ENCODE results near the gene STX8.

The STX8 gene

GRCh38 chr17:9253308-9253707 lies 322.3 kb downstream of the STX8 start:
- Histone ChIP-seq H3K36me3 (replicated peaks) (no peaks in the 10 kb centered on the region), H3K4me3 (ENCODE audit: low read depth, low read length) (no peak overlapping the region), H3K27ac (no peak overlapping the region), H3K27me3 (replicated peaks) (no peaks in the 10 kb centered on the region)
- in situ Hi-C loops (cut with HindIII; ENCODE audit: low pct_ligation_motif_present, low sequenced_read_pairs) = no loop called here
- no peak for TF ChIP-seq CTCF (IDR thresholded peaks at IDR 0.05; ENCODE audit: low read depth, low read length, missing control alignments)
- no peak for DNase-seq

GRCh38 chr17:9251273-9251672 lies 324.3 kb downstream of the STX8 start:
- in situ Hi-C loops (cut with HindIII; ENCODE audit: low pct_ligation_motif_present, low sequenced_read_pairs) = no loop called here
- Histone ChIP-seq H3K27ac (no peak overlapping the region), H3K36me3 (replicated peaks) (no peaks in the 10 kb centered on the region), H3K4me3 (ENCODE audit: low read depth, low read length) (no peak overlapping the region), H3K27me3 (replicated peaks) (no peaks in the 10 kb centered on the region)
- no peak for TF ChIP-seq CTCF (IDR thresholded peaks at IDR 0.05; ENCODE audit: low read depth, low read length, missing control alignments)
- no peak for DNase-seq

- Histone ChIP-seq H3K4me3 (ENCODE audit: low read depth, low read length) (no peak overlapping the region), H3K36me3 (replicated peaks) (no peaks in the 10 kb centered on the region), H3K27ac (no peak overlapping the region), H3K27me3 (replicated peaks) (no peaks in the 10 kb centered on the region)
- in situ Hi-C loops (cut with HindIII; ENCODE audit: low pct_ligation_motif_present, low sequenced_read_pairs) = no loop called here
- no peak for TF ChIP-seq CTCF (IDR thresholded peaks at IDR 0.05; ENCODE audit: low read depth, low read length, missing control alignments)
- DNase-seq = no peak
Measured at GRCh38 chr17:9249245-9249953, 326.2 kb downstream of the STX8 start.

- Histone ChIP-seq H3K4me3 (ENCODE audit: low read depth, low read length) (no peak overlapping the region), H3K36me3 (replicated peaks) (no peaks in the 10 kb centered on the region), H3K27ac (no peak overlapping the region), H3K27me3 (replicated peaks) (no peaks in the 10 kb centered on the region)
- in situ Hi-C loops (cut with HindIII; ENCODE audit: low pct_ligation_motif_present, low sequenced_read_pairs) = no loop called here
- no peak for TF ChIP-seq CTCF (IDR thresholded peaks at IDR 0.05; ENCODE audit: low read depth, low read length, missing control alignments)
- no peak for DNase-seq
Measured at GRCh38 chr17:9247401-9247938, 328.1 kb downstream of the STX8 start.

GRCh38 chr17:9244066-9245052 lies 331.3 kb downstream of the STX8 start:
- Histone ChIP-seq H3K27ac (no peak overlapping the region), H3K36me3 (replicated peaks) (no peaks in the 10 kb centered on the region), H3K27me3 (replicated peaks) (no peaks in the 10 kb centered on the region), H3K4me3 (ENCODE audit: low read depth, low read length) (no peak overlapping the region)
- no peak for TF ChIP-seq CTCF (IDR thresholded peaks at IDR 0.05; ENCODE audit: low read depth, low read length, missing control alignments)
- in situ Hi-C loops (cut with HindIII; ENCODE audit: low pct_ligation_motif_present, low sequenced_read_pairs) = no loop called here
- peak; percentile 50 for DNase-seq
